ENCODE data around the gene IQSEC3. TPM values are rescaled to one million over a fixed set of nuclear protein-coding genes. Genes with fewer than 3 reads are reported as not detected.
A peak's percentile ranks its signal among the peaks of the same experiment; 100 is the strongest.
"Not testable (repeated sequence)": the region's sequence is repeated elsewhere in the genome, so short reads cannot be mapped to it uniquely, and the experiment has no call there.

The IQSEC3 gene
- total RNA-seq, 3 donors from 2014 or later (not counting 1 experiment from before 2014, with no cell fraction given): 4.4 to 7.1 (median 5.3) TPM

GRCh38 chr12:213527-213932 lies 147.0 kb downstream of the IQSEC3 start:
- DNase-seq (no peak), ATAC-seq (no peak)
- Histone ChIP-seq H3K36me3 (ENCODE audit: control insufficient read depth, insufficient read depth, low read length) (no peaks in the 10 kb centered on the region), H3K4me1 (ENCODE audit: control insufficient read depth, insufficient read depth, low read length) (peaks cover 9% of the 10 kb centered on the region), H3K9me3 (ENCODE audit: control insufficient read depth, insufficient read depth, low read length) (no peaks in the 10 kb centered on the region), H3K27ac (ENCODE audit: low read length) (no peak overlapping the region), H3K27me3 (ENCODE audit: control insufficient read depth, insufficient read depth, low read length) (no peaks in the 10 kb centered on the region), H3K4me3 (ENCODE audit: low read length) (no peak overlapping the region)
- no peak for TF ChIP-seq CTCF (IDR thresholded peaks at IDR 0.05)
- no peaks in the 10 kb centered on the region for H3K9me3 Mint-ChIP-seq
- intact Hi-C loops (cut with micrococcal nuclease): no loop called here
- peak overlapping the region in 1 of 2 donors; percentile 42 for H3K27ac Mint-ChIP-seq
- no peak overlapping the region for H3K4me3 Mint-ChIP-seq
- peaks cover 24 to 30% of the 10 kb centered on the region in 2 donors for H3K27me3 Mint-ChIP-seq (ENCODE audit: low read depth in 2 of 2)
- 51% methylated on average over 12 of the region's 12 CpGs for WGBS (ENCODE audit: insufficient coverage)
- H3K4me1 Mint-ChIP-seq: peaks cover 5 to 9% of the 10 kb centered on the region in 2 donors
- H3K36me3 Mint-ChIP-seq: no peaks in the 10 kb centered on the region

- WGBS (ENCODE audit: insufficient coverage): 51% methylated on average over 14 of the region's 14 CpGs
- DNase-seq (no peak), ATAC-seq (no peak)
- Mint-ChIP-seq H3K9me3 (no peaks in the 10 kb centered on the region), H3K4me3 (no peak within 1 kb of the TSS), H3K27ac (peak within 1 kb of the TSS in 1 of 2 donors; percentile 42), H3K36me3 (no peaks in the 10 kb centered on the region), H3K4me1 (peaks cover 5 to 9% of the 10 kb centered on the region in 2 donors), H3K27me3 (ENCODE audit: low read depth in 2 of 2) (peaks cover 20 to 30% of the 10 kb centered on the region in 2 donors)
- TF ChIP-seq CTCF (IDR thresholded peaks at IDR 0.05): no peak
- Histone ChIP-seq H3K36me3 (ENCODE audit: control insufficient read depth, insufficient read depth, low read length) (no peaks in the 10 kb centered on the region), H3K9me3 (ENCODE audit: control insufficient read depth, insufficient read depth, low read length) (no peaks in the 10 kb centered on the region), H3K4me3 (ENCODE audit: low read length) (no peak within 1 kb of the TSS), H3K27ac (ENCODE audit: low read length) (no peak within 1 kb of the TSS), H3K4me1 (ENCODE audit: control insufficient read depth, insufficient read depth, low read length) (peaks cover 9% of the 10 kb centered on the region), H3K27me3 (ENCODE audit: control insufficient read depth, insufficient read depth, low read length) (no peaks in the 10 kb centered on the region)
- intact Hi-C loops (cut with micrococcal nuclease): no loop called here
These were observed 147.6 kb downstream of the IQSEC3 start, which contains the start of gene SLC6A12 for GRCh38 chr12:214003-214741. SLC6A12 (minus strand) TSS chr12:214157; CDS start chr12:209986, 4,171 bp downstream.

GRCh38 chr12:215116-215515 lies 148.5 kb downstream of the IQSEC3 start:
- H3K27ac Mint-ChIP-seq: no peak overlapping the region
- DNase-seq (no peak), ATAC-seq (no peak)
- intact Hi-C loops (cut with micrococcal nuclease): no loop called here
- H3K4me1 ChIP-seq (ENCODE audit: control insufficient read depth, insufficient read depth, low read length): peaks cover 13% of the 10 kb centered on the region
- H3K27ac ChIP-seq (ENCODE audit: low read length): no peak overlapping the region
- H3K4me3 Mint-ChIP-seq: no peak overlapping the region
- no peaks in the 10 kb centered on the region for H3K9me3 ChIP-seq (ENCODE audit: control insufficient read depth, insufficient read depth, low read length)
- H3K4me3 ChIP-seq (ENCODE audit: low read length): no peak overlapping the region
- H3K9me3 Mint-ChIP-seq: no peaks in the 10 kb centered on the region
- no peaks in the 10 kb centered on the region for H3K36me3 Mint-ChIP-seq
- WGBS (ENCODE audit: insufficient coverage): 85% methylated on average over 6 of the region's 6 CpGs
- peaks cover 5 to 16% of the 10 kb centered on the region in 2 donors for H3K4me1 Mint-ChIP-seq
- no peak for TF ChIP-seq CTCF (IDR thresholded peaks at IDR 0.05)
- no peaks in the 10 kb centered on the region for H3K27me3 ChIP-seq (ENCODE audit: control insufficient read depth, insufficient read depth, low read length)
- H3K36me3 ChIP-seq (ENCODE audit: control insufficient read depth, insufficient read depth, low read length): no peaks in the 10 kb centered on the region
- peaks cover 19 to 30% of the 10 kb centered on the region in 2 donors for H3K27me3 Mint-ChIP-seq (ENCODE audit: low read depth in 2 of 2)

- intact Hi-C loops (cut with micrococcal nuclease); H3K36me3 ChIP-seq (ENCODE audit: control insufficient read depth, insufficient read depth, low read length); H3K4me3 ChIP-seq (ENCODE audit: low read length); ATAC-seq; H3K27ac Mint-ChIP-seq; H3K36me3 Mint-ChIP-seq; H3K27me3 ChIP-seq (ENCODE audit: control insufficient read depth, insufficient read depth, low read length); H3K4me3 Mint-ChIP-seq; H3K27ac ChIP-seq (ENCODE audit: low read length); H3K9me3 ChIP-seq (ENCODE audit: control insufficient read depth, insufficient read depth, low read length); DNase-seq; H3K9me3 Mint-ChIP-seq: not testable (repeated sequence)
- 84% methylated on average over 6 of the region's 6 CpGs for WGBS (ENCODE audit: insufficient coverage)
- H3K4me1 ChIP-seq (ENCODE audit: control insufficient read depth, insufficient read depth, low read length): peaks cover 13% of the 10 kb centered on the region
- peaks cover 17 to 18% of the 10 kb centered on the region in 2 donors for H3K27me3 Mint-ChIP-seq (ENCODE audit: low read depth in 2 of 2)
- peaks cover 2 to 15% of the 10 kb centered on the region in 2 donors for H3K4me1 Mint-ChIP-seq
These were observed 150.5 kb downstream of the IQSEC3 start for GRCh38 chr12:217029-217428.

Data from natural killer cell (primary cell).